ENCODE results near the gene HPS3.
"Not testable (repeated sequence)": the region's sequence is repeated elsewhere in the genome, so short reads cannot be mapped to it uniquely, and the experiment has no call there.

GRCh38 chr3:149097987-149098386, 31.5 kb upstream of the HPS3 start:
- not testable (repeated sequence) for TF ChIP-seq CTCF (IDR thresholded peaks at IDR 0.05 in 4 of 5, conservative IDR thresholded peaks at IDR 0.05 in 1 of 5); POLR2A (IDR thresholded peaks at IDR 0.05)
